D721Med (cell line): Measurements from ENCODE around the gene DPH2.

Experiments used
- DNase-seq: peaks from one replicate; pipeline ENCODE4 v3.0.0; 2011; ENCODE audit warnings: low spot score; ENCODE audit not compliant: insufficient read length
- FAIRE-seq: peaks from 2 replicates; lab custom pipeline; 2011; peaks lifted over from hg19 to GRCh38; lab: Jason Lieb, UNC
- CTCF ChIP-seq: IDR thresholded peaks from 2 replicates; pipeline ENCODE4 v1.5.1; 2012; ENCODE audit warnings: mild to moderate bottlenecking, control low read depth; ENCODE audit not compliant: insufficient read depth; ENCODE audit errors: missing control alignments

Gene DPH2

GRCh38 chr1:44002606-44003157 lies 32.9 kb downstream of the DPH2 start:
- DNase-seq (no peak), FAIRE-seq (no peak)
- no peak for TF ChIP-seq CTCF

GRCh38 chr1:44008259-44008658 lies 38.4 kb downstream of the DPH2 start:
- FAIRE-seq (no peak), DNase-seq (no peak)
- TF ChIP-seq CTCF, result no peak

- FAIRE-seq, result no peak
- DNase-seq, result no peak
- no peak for TF ChIP-seq CTCF
These were observed 41.2 kb downstream of the DPH2 start for GRCh38 chr1:44010935-44011471.

- FAIRE-seq (no peak), DNase-seq (no peak)
- no peak for TF ChIP-seq CTCF
These were observed 42.6 kb downstream of the DPH2 start for GRCh38 chr1:44012404-44012803.

GRCh38 chr1:44012941-44013609 lies 43.3 kb downstream of the DPH2 start:
- peak; percentile 53 for DNase-seq
- FAIRE-seq, result no peak

GRCh38 chr1:44013949-44014348 lies 44.1 kb downstream of the DPH2 start:
- no peak for TF ChIP-seq CTCF
- FAIRE-seq, result no peak
- DNase-seq, result no peak

More at GRCh38 chr1:44012941-44013609, 43.3 kb downstream of the DPH2 start:
- TF ChIP-seq CTCF, result no peak
